Natural killer cell (primary cell): ENCODE results near the gene EPC2. TPM values are rescaled to one million over a fixed set of nuclear protein-coding genes. Genes with fewer than 3 reads are reported as not detected.

ENCODE experiments used
- ATAC-seq, 3 donors: fragments of 150-1000 bp in 2 of 3; fragments of 200-7000 bp in 1 of 3; cut with Tn5 transposase; 1 replicate in 1 of 3; 2 replicates in 2 of 3; pipeline ENCODE4 v1.10.0; 2021; ENCODE audit warnings: mild to moderate bottlenecking in 2 of 3, moderate library complexity in 2 of 3
- DNase-seq, 2 donors: peaks; one replicate each; pipeline versions ENCODE4 v3.0.0 to v3.0.0-alpha.2; 2013 to 2021; ENCODE audit warnings: mixed read lengths in 1 of 2
- H3K27ac ChIP-seq: one replicate; pipeline ENCODE4 v1.5.1; 2013; ENCODE audit warnings: mild to moderate bottlenecking, low read length
- H3K27me3 ChIP-seq: one replicate; pipeline ENCODE4 v1.6.1; 2013; ENCODE audit warnings: low read length; ENCODE audit not compliant: control insufficient read depth, insufficient read depth
- H3K36me3 ChIP-seq: one replicate; pipeline ENCODE4 v1.6.1; 2013; ENCODE audit warnings: low read length; ENCODE audit not compliant: control insufficient read depth, insufficient read depth
- H3K4me1 ChIP-seq: one replicate; pipeline ENCODE4 v1.6.1; 2013; ENCODE audit warnings: low read length; ENCODE audit not compliant: control insufficient read depth, insufficient read depth
- H3K4me3 ChIP-seq: one replicate; pipeline ENCODE4 v1.5.1; 2013; ENCODE audit warnings: low read length
- H3K9me3 ChIP-seq: one replicate; pipeline ENCODE4 v1.6.1; 2013; ENCODE audit warnings: low read length; ENCODE audit not compliant: control insufficient read depth, insufficient read depth
- H3K27ac Mint-ChIP-seq, 2 donors: one replicate each; pipeline ENCODE4 v1.8.0; 2022; ENCODE audit warnings: mild to moderate bottlenecking in 2 of 2, mixed read lengths in 2 of 2, moderate library complexity in 1 of 2
- H3K27me3 Mint-ChIP-seq, 2 donors: one replicate each; pipeline ENCODE4 v1.8.0; 2022; ENCODE audit warnings: low read depth in 2 of 2, mixed read lengths in 2 of 2
- H3K36me3 Mint-ChIP-seq: one replicate; pipeline ENCODE4 v1.8.0; 2022; ENCODE audit warnings: mixed read lengths
- H3K4me1 Mint-ChIP-seq, 2 donors: one replicate each; pipeline ENCODE4 v1.8.0; 2022; ENCODE audit warnings: mixed read lengths in 2 of 2
- H3K4me3 Mint-ChIP-seq: one replicate; pipeline ENCODE4 v1.8.0; 2022; ENCODE audit warnings: mild to moderate bottlenecking, moderate library complexity, mixed read lengths
- H3K9me3 Mint-ChIP-seq, 2 donors: one replicate each; pipeline ENCODE4 v1.8.0; 2022; ENCODE audit warnings: mixed read lengths in 2 of 2
- CTCF ChIP-seq: fragments of 200-600 bp; IDR thresholded peaks from one replicate; pipeline ENCODE4 v1.8.0; 2022; ENCODE audit warnings: antibody characterized with exemption
- WGBS: methylation state at CpG from one replicate; pipeline ENCODE4 v1.1.7; 2013; ENCODE audit warnings: missing lambda C conversion rate; ENCODE audit not compliant: insufficient coverage; 5-methylcytosine and 5-hydroxymethylcytosine counted together
- intact Hi-C: fragments of 100-400 bp; cut with micrococcal nuclease; formaldehyde crosslinking; loops from one replicate; pipeline ENCODE4 v1.14.2; 2022
- total RNA-seq, 4 donors: library from RNA; stranded (reverse); fragments of 120-200 nt in 1 of 4; gene quantifications; one replicate each; pipeline versions ENCODE4 v1.2.3 to v1.2.4, GENCODE V29; 2013 to 2022

EPC2 gene
- total RNA-seq, 3 donors from 2014 or later (not counting 1 experiment from before 2014, with no cell fraction given), result 64.6 to 76.3 (median 66.1) TPM

GRCh38 chr2:148702475-148702874 is 57.9 kb downstream of the EPC2 start:
- DNase-seq (no peak), ATAC-seq (no peak)
- Mint-ChIP-seq H3K27ac (peak overlapping the region in 1 of 2 donors; percentile 1), H3K27me3 (no peaks in the 10 kb centered on the region), H3K36me3 (peaks cover 25% of the 10 kb centered on the region), H3K4me3 (no peak overlapping the region), H3K4me1 (peaks cover 50 to 62% of the 10 kb centered on the region in 2 donors), H3K9me3 (peaks cover 3 to 15% of the 10 kb centered on the region in 2 donors)
- no peaks in the 10 kb centered on the region for H3K9me3 ChIP-seq
- no peak for TF ChIP-seq CTCF
- H3K27ac ChIP-seq, result no peak overlapping the region
- H3K36me3 ChIP-seq, result peaks cover 11% of the 10 kb centered on the region
- intact Hi-C loops, result no loop called here
- no peaks in the 10 kb centered on the region for H3K27me3 ChIP-seq
- WGBS, result no CpG with 5 or more reads among the region's 1 CpG
- H3K4me1 ChIP-seq, result no peaks in the 10 kb centered on the region
- no peak overlapping the region for H3K4me3 ChIP-seq

DNA sequence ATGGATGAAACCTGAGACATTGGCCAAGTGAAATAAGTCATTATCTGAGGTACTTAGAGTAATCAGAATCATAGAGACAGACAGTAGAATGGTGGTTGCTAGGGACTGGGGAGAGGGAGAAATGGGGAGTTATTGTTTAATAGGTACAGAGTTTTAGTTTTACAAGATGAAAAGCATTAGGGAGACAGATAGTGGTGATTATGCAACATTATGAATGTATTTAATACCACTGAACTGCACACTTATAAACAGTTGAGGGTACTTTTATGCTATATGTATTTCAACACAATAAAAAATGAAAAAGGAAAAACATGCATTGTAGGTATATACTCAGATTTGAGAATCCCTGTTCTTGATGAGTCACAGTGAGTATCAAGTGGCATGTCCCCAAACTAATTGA is 59.7 kb downstream of the EPC2 start:
- no peaks in the 10 kb centered on the region for H3K9me3 ChIP-seq
- H3K4me1 Mint-ChIP-seq, result peaks cover 50 to 63% of the 10 kb centered on the region in 2 donors

DNA sequence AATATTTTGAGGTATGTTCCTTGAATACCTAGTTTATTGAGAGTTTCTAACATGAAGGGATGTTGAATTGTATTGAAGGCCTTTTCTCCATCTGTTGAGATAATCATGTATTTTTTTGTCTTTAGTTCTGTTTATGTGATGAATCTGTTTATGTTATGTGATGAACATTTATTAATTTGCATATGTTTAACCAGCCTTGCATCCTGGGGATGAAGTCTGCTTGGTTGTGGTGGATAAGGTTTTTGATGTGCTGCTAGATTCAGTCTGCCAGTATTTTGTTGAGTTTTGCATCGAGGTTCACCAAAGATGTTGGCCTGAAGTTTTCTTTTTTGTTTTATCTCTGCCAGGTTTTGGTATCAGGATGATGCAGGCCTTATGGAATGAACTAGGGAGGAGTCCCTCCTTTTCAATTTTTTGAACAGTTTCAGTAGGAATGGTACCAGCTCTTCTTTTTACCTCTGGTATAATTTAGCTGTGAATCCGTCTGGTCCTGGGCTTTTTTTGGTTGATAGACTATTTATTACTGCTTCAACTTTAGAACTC is 71.9 kb downstream of the EPC2 start:
- Histone ChIP-seq H3K4me1 (peaks cover 14% of the 10 kb centered on the region), H3K27ac (no peak overlapping the region), H3K27me3 (no peaks in the 10 kb centered on the region), H3K9me3 (no peaks in the 10 kb centered on the region), H3K36me3 (no peaks in the 10 kb centered on the region), H3K4me3 (no peak overlapping the region)
- DNase-seq, result no peak
- Mint-ChIP-seq H3K9me3 (no peaks in the 10 kb centered on the region), H3K4me1 (peaks cover 81 to 93% of the 10 kb centered on the region in 2 donors), H3K27me3 (no peaks in the 10 kb centered on the region), H3K36me3 (no peaks in the 10 kb centered on the region), H3K27ac (peak overlapping the region; percentile 10 to 11), H3K4me3 (no peak overlapping the region)
- TF ChIP-seq CTCF, result no peak
- intact Hi-C loops, result no loop called here
- 73% methylated on average over 2 of the region's 2 CpGs for WGBS
- ATAC-seq, result no peak

More for the DNA sequence above, 59.7 kb downstream of the EPC2 start:
- TF ChIP-seq CTCF, result no peak
- Mint-ChIP-seq H3K27me3 (no peaks in the 10 kb centered on the region), H3K4me3 (no peak overlapping the region), H3K27ac (peak overlapping the region in 1 of 2 donors; percentile 32), H3K9me3 (peaks cover 3 to 15% of the 10 kb centered on the region in 2 donors), H3K36me3 (peaks cover 25% of the 10 kb centered on the region)
- no peaks in the 10 kb centered on the region for H3K4me1 ChIP-seq
- H3K27ac ChIP-seq, result no peak overlapping the region
- ATAC-seq, result no peak
- H3K4me3 ChIP-seq, result no peak overlapping the region
- H3K27me3 ChIP-seq, result no peaks in the 10 kb centered on the region
- no peak for DNase-seq
- peaks cover 11% of the 10 kb centered on the region for H3K36me3 ChIP-seq
- intact Hi-C loops, result no loop called here

DNA sequence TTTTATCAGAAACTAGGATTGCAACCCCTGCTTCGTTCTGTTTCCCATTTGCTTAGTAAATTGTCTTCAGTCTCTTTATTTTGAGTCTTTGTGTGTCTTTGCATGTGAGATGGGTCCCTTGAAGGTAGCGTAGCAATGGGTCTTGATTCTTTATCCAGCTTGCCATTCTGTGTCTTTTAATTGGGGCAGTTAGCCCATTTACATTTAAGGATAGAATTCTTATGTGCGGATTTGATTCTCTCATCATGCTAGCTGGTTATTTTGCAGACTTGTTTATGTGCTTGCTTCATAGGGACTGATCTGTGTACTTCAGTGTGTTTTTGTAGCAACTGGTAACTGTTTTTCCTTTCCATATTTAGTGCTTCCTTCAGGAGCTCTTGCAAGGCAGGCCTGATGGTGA is 73.5 kb downstream of the EPC2 start:
- intact Hi-C loops, result no loop called here
- no peaks in the 10 kb centered on the region for H3K27me3 ChIP-seq
- H3K27ac ChIP-seq, result no peak overlapping the region
- peaks cover 85 to 93% of the 10 kb centered on the region in 2 donors for H3K4me1 Mint-ChIP-seq
- ATAC-seq (no peak), DNase-seq (no peak)
- no peaks in the 10 kb centered on the region for H3K36me3 ChIP-seq
- H3K9me3 ChIP-seq, result no peaks in the 10 kb centered on the region
- H3K4me3 Mint-ChIP-seq, result no peak overlapping the region
- H3K27ac Mint-ChIP-seq, result peak overlapping the region; percentile 19 to 41
- H3K9me3 Mint-ChIP-seq, result no peaks in the 10 kb centered on the region
- WGBS, result 87% methylated on average over 3 of the region's 3 CpGs
- peaks cover 14% of the 10 kb centered on the region for H3K4me1 ChIP-seq
- H3K4me3 ChIP-seq, result no peak overlapping the region
- TF ChIP-seq CTCF, result no peak
- H3K36me3 Mint-ChIP-seq, result no peaks in the 10 kb centered on the region
- H3K27me3 Mint-ChIP-seq, result no peaks in the 10 kb centered on the region
